Measurements from ENCODE around the gene DOC2A.

DOC2A gene

DNA sequence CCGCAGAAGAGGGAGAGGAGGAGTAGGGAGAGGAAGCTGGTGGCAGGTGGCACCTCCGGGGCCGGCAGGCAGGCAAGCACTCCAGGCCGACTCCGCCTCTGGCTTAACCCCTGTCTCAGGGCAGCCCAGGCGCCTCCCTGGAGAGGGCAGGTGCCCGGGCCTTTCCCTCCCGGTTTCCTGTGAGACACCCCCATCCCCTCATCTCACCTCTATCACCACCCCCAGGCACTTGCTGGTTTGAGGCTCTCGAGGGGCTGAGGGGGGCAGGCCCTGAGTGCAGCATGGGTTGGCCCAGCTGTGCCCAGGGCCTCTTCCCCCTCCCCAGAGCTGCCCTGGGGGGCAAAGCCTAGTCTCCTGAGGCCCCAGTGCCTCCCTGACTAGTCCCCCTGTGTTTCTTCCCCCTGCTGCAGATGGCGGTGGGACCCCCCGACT lies 6.0 kb downstream of the DOC2A start:
- DNase-seq: no peak

DNA sequence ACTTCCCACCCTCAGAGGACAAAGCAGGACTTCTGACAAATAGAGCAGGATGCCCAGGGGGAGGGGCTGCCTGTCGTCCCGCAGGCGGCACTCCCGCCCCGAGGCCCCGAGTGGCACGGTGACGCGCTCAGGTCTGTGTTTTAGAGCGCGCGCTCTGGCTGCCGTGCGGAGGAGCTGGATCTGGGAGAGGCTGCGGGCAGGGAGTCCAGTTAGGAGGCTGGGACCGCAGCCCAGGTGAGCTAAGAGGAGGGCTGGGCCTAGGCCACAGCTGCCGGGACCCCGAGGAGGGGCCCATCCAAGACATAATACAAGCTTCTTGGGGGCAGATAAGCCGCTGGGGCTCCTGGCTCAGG lies 6.4 kb downstream of the DOC2A start:
- DNase-seq: no peak

DNA sequence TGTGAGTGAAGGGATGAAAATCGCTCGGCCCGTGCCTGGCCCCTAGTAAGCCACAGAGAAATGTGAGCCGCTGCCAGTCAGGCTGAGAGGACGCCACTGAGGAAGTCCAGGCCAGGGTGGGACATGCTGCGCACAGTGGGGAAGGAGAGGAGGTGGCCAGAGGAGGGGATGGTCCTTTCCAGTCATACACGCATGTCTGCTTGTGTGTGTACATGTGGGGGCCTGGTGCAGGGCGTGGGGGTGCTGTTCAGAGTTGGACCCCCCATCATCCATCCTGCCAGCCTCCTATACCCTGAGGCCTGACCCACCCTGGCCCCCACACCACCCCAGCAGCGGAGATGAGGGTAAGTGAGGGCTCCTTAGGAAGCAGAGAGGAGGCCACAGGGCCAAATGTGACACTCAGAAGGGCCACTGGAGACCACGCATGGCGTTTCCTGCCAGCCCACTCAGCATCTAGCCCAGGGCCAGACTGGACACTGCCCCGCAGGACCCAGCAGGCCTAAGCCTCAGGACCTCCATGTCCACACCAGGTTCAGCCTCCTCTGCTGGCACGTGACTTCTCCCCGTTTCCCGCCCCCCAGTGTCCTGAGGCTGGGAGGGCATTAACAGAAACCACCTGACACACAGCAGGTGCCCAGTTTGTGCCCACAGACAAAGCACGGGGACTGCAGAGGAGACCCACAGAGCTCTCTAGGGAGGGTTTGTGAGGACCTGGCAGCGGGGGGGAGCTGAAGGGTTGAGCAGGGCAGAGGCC lies 7.0 kb downstream of the DOC2A start:
- no peak for DNase-seq

DNA sequence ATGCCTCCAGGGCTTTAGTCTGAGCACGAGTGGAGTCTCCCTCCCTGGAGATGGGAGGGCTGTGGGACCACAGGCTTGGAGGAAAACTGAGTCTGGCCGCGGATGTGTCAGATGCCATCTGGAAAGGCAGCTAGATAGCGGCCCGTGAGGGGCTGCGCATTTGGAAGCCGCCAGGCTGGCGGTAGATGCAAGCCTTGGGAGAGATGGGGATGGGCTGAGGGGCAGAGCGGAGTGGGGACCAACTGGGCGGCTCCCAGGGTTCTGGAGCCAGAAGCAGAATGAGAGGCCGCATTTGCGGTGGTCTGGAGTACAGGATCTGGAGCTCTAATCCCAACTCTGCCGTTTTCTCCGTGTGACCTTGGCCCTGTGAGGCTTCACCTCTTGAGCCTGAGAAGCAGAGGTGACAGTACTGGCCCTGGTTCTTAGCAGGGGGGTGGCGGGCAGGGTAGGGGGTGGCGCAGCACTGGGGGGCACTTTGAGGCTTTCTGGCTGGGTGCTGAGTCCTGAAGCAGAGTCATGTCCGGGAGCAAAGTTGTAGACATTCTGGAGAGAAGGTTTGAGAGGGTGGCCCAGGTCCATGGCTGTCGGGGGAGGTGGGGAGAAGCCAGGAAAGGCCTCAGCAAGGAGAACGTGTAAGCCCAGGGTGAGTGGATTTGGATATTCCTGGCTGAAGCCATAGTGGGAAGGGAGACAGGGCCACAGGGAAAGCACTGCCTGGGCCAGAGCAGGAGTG lies 8.0 kb downstream of the DOC2A start:
- no peak for DNase-seq

DNA sequence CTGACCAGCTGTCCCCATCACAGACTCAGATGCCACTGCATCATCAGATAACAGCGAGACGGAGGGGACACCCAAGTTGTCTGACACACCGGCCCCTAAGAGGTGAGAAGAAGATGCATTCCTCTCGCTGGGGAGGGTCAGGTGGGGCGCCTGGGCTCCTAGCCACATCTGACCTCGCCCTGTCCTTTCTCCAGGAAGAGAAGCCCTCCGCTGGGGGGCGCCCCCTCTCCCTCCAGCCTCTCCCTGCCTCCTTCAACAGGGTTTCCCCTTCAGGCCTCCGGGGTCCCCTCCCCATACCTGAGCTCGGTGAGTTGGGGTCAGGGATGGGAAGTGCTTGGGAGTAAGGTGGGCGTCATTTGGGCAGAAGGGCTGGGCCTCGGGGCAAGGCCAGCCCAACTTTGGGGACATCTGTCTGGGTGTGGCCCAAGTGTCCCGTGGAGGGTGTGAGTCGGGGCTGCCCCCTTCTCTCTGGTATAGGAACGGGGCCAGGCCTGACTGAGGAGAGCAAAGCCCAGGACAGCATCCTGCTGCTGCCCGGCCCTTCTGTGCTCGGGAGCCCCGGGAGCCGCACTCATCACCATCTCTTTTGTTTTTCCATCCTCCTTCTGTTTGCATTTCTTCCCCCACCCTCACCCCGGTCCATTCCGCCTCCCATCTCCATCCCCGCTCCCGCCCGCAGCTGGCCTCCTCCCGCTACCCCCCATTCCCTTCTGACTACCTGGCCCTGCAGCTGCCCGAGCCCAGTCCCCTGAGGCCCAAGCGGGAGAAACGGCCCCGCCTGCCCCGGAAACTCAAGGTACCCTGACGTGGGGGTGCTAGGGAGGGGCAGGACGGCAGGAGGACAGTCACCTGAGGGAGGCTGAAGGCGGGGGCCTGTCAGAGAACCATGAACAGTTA lies 9.8 kb downstream of the DOC2A start:
- no peak for DNase-seq

DNA sequence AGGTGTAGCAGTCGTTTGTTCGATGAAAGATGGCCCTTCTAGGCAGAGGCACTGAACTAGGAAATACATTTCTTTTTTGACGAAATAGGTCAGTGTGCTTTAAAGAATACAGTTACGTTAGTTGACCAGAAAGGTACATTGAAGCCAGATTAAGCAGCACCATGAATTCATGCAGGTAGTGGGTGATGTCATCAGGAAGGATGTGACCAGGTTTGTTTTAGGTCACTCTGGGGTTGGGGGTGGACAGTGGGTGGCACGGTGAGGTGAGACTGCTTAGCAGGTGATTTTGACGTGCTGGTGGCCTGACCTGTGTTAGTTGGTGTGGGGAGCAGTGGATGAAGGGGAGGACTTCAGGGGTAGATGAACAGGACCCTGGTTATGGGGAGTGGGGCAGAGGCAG lies 11.2 kb downstream of the DOC2A start:
- no peak for DNase-seq

DNA sequence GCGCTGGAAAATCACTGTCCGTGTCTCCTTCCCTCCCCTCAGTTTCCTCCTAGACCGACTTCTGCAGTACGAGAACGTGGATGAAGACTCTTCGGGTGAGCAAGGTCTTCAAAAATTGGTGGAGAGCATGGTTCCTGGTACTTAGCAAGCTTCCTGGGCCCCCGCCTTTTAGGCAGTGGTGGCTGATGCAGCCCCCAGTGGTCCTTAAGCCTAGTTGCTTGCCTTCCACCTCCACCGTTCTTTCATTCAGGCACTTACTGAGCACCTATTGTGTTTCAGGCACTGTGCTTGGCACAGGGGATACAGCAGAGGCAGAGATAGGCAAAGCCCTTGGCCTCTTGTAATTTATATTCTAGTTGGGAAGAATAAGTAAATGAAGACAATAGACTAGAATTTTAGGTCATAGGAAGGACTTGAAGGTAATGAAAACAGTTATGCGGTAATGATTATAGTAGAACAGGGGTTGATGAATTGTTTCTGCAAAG lies 14.0 kb downstream of the DOC2A start:
- DNase-seq: no peak

DNA sequence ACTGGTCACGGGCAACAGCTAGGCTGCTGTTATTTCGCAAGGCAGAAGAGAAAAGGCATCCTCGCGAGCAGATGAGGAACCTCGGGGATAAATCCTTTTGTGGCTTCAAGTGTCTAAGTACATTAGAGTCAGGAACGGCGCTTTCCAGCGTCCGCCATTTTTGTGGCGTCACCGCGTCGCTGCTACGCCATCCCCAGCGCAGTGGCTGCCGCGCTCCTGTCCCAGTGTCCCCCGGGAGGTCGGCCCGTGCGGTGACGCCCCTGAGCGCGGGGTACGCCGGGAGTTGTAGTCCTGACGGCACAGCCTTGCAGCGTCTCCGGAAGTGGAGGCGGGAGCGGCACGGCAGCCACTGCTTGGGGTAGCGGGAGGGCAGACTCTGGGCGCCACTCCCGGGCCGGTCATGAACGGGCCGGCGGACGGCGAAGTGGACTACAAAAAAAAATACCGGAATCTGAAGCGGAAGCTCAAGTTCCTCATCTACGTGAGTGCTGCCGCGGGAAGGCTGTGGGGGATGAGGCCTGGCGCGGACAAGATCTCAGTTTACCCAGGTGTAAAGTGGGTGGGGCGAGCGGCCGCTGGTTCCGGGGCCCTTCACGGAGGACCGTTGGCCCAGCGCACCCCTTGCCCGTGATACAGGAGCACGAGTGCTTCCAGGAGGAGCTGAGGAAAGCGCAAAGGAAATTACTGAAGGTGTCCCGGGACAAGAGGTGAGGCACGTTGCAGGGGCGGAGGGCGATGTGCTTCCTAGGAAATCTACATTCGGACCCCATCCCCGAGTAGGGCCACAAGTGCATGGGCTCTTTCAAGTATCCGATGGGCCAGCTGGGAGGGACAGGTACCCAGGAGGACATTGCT lies 14.7 kb downstream of the DOC2A start, which contains the start of gene INO80E:
Gene INO80E (plus strand): TSS at position 331 of the 855 bp plus-strand sequence. CDS start 70 bp downstream, at position 401.
- DNase-seq: peak; percentile 97

DNA sequence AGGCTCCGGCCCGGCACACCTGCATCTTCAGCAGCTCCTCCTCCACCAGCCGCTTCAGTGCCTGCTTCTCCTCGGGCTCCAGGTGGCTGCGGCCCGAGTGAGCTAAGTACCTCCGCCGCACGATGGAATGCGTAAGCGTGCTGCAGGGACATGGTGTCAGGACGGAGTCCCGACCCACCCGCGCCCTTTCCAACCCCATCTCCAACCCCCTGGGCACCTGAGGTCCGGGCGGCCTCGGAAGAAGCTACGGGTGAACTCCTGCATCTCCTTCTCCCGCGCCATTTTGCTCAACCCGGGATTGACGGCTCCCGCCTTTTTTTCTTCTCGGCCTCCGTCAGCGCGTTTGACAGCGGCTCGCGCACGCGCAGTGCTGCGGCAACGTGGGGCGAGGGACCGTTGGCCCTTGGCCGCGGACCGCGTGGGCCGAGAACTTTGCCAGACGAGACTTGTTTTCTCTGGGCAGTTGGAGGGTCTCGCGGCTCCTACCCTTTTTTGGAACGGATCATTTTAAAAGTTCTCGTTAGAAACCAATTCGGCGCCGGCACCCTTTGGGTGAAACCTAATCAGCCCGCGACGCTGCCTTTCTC lies 15.4 kb downstream of the DOC2A start, which contains the start of gene HIRIP3:
Gene HIRIP3 (minus strand): TSS at position 294 of the 587 bp plus-strand sequence. CDS start 12 bp downstream, at position 282.
- DNase-seq: peak; percentile 84

DNA sequence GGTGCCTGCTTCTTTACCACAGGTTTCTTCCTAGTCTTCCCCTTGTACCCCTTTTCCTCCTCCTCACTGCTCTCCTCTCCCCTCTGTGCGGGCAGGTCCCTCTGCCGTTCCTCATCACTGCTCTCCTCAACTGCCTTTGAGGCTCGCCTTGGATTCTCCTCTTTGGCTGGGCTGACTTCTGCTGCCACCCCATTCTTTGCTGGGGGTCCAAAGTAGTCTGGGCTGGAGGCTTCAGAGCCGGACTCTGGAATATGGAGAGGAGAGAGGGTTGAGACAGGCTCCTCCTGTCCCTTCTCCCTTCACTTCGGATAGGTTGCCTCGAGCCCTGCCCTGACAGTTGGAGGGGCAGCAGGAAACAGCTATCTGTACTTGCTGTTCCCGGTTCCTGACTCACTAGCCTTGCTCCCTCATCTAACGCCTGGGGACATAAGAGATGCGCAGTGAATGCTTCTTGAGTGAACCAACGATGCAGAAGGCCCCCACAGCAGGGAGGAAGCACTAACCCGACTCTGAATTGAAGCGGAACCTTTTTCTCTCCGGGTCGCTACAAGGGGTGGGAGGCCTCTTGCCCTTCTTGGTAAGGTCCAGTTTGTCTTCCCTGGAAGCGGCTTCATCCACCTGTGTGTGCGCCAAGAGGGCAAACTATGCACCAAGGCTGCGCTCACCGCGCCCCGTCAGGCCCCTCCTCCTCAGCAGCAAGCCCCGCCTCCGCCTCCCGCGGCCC lies 16.1 kb downstream of the DOC2A start:
- peak; percentile 53 for DNase-seq

DNA sequence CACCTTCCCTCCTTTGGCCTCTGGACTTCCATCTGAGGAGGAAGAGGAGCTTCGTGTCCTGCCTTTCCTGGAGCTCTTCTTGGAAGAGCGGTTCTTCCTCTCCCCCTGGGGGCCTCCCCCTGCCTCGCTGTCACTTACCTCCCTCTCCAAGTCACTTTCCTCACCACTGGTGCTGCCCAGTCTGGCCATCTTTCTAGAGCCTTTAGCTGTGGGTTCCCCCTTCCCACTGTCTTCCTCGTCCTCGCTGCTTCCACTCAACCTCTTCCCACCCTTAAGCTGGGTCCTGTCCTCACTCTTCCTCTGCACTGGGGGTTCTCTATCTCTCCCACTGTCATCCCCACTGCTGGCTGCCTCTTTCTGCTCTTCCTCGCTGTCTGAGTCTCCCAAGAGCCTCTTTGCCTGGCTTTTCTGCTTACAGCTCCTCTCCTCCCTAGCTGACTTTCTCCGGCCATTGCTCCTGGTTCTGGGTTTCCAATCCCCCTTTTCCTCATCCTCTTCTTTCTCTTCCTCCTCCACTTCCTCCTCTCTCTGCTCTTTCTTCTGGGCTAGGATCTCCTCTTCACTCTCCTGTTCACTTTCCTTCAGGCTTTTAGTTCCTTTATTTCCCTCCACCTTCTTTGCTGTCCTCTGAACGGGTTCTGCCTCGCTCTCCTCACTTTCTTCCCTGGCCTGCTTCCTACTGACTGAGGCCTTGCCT lies 16.8 kb downstream of the DOC2A start:
- no peak for DNase-seq

DNA sequence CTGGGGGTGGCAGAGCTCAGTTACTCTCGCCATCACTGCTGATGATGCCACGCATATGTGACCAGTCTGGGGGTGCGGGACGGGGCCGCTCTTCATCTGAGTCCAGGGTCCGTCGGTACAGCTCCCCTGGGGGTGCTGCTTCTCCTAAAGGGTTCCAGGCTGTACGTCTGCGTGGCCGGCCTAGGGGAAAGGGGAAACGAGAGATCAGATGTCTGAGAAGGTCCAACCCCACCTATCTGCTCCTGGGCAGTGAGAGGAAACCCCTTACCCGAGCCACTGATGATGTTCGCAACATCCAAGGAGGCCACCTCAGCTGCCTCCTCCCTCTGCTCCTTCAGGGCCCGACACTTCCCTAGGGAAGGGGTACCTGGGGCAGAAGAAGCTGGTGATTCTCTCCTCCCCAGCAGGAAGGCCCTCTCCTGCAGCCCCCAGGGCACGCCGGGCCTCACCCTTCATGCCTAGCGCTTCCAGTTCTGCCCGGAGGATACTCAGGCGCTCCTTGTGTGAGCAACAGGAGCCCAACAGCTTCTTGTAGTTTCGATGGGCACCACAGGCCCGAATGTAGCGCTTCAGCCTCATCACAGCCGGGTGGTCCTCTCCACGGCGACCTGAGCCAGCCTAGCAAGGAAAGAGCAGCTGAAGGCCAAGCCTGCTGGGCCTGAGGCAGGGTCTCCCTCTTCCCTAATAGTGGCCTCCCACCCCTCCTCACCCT lies 17.5 kb downstream of the DOC2A start:
- no peak for DNase-seq

DNA sequence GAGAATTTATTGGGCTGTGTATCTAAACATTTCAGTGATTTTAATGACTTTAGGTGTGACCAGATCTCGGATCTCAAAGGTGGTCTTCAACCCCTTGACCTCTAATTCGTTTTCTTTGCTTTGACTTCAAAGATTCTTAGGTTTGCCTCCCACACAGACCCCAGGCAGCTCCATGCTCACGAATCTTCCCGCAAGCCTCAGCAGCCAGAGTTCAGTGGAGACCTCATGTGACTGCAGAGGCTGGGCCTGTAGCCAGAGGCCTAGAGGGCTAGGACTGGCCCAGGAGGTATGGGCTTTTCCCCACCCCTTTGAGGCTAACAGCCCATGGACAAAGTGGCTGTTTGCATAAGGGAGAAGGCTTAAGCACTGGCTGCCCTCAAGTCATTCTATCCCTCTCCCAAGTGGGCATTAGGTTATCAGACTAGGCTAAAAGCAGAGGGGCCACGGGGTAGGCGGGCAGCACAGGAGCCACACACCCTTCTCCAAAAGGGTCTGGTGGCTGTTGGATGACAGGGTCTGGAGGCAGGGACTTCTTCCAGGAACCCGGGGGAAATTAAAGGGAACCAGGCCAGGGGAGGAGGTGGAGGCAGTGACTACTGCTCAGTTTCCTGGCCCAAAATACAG lies 18.4 kb downstream of the DOC2A start:
- DNase-seq: no peak

DNA sequence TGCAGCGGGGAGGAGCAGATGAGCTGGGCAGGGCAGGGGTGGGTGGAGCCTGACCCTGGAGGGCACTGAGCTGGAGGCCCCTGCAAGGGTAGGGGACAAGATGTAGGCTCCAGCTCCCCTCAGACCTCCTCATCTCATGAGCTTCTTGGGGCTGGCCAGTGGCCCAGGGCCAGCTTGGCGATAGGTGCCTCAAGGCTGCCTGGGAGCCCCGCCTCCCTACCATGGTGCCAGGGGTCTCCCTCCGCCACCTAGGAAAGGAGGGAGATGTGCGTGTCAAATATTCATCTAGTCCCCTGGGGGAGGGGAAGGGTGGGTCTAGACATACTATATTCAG lies 19.3 kb downstream of the DOC2A start:
- DNase-seq: no peak

DNA sequence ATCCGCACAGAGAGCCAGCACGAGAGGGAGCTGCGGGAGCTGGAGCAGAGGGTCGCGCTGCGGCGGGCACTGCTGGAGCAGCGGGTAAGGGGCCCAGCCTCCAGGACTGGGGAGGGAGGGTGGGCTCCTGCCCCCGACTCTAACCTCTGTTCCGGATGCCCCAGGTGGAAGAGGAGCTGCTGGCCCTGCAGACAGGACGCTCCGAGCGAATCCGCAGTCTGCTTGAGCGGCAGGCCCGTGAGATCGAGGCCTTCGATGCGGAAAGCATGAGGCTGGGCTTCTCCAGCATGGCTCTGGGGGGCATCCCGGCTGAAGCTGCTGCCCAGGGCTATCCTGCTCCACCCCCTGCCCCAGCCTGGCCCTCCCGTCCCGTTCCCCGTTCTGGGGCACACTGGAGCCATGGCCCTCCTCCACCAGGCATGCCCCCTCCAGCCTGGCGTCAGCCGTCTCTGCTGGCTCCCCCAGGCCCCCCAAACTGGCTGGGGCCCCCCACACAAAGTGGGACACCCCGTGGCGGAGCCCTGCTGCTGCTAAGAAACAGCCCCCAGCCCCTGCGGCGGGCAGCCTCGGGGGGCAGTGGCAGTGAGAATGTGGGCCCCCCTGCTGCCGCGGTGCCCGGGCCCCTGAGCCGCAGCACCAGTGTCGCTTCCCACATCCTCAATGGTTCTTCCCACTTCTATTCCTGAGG lies 19.8 kb downstream of the DOC2A start:
- no peak for DNase-seq

DNA sequence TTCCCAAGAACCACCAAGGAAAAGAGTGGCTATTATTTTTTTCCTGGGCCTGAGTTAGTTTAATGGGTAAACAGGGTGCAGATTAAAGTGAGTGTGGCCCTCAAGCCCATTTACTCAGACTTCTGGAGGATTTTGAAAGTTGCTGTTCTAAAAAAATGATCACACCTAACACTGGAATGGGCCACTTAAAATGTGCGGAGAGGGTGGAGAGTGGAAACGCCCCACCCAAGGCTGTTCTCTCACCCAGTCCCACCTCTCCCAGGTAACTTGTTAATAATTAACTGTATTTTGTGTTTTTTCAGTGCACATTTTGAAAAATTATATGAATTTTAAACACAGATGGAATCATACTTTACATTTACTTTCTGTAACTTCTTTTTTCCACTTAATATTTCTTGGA lies 20.8 kb downstream of the DOC2A start:
- DNase-seq: no peak

DNA sequence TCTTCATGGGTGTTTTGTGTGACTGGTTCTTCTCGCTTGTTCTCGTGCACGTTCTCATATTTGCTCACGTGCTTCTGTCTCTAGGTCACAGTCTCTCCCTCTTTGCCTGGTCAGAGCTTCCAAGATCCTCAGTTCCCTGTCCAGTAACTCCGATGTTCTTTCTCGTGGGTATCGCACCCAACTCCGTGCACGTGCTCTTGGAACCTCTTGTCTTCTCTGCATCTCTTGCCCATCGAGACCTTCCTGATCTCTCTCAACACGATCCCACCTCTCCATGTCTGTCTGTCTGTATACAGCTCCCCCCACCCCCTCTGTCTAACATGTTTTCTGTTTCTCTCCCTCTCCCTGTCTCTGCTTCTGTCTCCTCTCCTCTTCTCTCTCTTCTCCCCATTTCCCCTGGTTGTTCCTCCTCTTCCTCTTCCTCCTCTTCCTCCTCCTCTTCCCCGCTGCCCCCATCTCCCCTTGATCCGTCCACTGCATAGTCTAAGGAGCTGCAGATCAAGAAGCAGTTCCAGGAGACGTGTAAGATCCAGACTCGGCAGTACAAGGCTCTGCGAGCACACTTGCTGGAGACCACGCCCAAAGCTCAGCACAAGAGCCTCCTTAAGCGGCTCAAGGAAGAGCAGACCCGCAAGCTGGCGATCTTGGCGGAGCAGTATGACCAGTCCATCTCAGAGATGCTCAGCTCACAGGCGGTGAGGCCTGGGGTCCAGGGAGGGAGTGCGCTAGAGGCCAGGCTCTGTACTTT lies 21.5 kb downstream of the DOC2A start:
- DNase-seq: no peak
